ENCODE measurements around the gene DBH.
"Not testable (repeated sequence)": the region's sequence is repeated elsewhere in the genome, so short reads cannot be mapped to it uniquely, and the experiment has no call there.

DBH gene

DNA sequence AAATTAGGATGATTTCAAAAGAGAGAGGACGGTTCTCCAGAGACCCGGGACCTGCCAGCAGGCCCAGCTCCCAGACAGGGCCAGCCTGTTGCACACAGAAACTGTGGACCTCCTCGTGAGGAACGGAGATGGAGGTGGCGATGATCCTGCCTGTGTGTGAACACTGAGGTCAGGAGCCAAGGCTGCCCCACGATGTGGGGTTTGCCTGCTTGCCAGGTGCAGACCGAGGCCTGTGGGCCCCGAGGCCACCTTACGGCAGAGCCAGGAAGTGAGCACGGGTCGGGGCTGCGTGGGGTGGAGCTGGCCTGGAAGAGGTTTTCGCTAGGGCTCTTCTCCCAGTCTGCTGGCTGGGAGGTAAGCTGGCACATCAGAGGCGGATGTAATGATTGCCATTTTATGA is 31.3 kb upstream of the DBH start:
- no peak for FAIRE-seq

DNA sequence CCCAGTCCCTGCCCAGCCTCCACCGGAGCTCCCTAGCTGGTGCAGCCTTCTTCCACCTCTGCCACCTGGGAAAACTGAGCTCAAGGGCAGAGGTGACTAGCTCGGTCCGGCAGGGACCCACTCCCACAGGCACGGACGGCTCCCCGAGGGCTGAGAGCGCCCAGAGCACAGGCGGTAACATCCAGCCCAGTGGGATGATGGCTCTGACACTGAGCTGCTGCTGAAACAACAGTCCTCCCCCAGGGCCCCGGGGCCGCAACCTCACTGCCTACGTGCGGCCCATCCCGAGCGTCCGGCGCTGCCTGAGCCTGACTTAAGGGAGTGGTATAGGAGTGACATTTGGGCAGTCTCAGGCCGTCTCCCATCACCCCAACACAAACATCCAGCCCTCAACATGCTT is 30.7 kb upstream of the DBH start:
- no peak for FAIRE-seq

DNA sequence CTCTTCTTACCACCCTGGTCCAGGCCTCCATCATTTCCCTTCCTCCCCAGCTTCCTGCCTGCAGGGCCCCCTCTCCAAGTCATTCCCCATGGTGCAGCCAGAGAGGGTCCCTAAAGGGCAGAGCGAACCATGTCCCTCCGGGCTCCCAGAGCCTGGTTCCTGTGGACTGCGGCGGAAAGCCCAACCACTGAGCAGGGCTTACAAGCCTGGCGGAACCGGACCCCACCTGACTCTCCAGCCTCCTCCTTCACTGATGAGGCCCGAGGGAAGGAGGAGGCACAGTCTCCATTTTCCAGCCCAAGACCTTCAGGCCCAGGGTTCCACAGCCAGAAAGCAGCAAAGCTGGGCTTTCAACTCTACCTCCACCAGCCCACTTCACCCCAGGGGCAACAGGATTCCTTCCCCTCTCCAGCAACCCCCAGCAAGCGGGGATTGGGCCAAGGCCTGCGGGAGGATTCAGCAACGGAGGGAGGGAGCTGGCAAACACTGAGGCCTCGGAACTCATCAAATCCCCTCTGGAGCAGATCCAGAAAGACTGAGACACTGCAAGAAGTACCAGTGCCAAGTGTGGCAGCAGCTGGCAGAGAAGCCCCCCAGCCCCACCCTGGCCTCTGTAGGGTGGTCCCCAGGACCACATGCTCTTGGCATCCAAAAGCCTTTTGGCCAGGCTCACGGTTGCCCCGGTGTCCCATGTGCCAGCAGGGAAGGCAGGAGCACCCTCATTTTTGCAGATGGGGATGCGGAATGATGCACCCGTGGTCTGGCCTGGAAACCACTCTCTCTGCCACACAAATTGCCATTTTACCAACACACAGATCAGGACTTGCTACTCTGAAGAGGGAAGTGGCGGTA is 30.1 kb upstream of the DBH start:
- FAIRE-seq: no peak

DNA sequence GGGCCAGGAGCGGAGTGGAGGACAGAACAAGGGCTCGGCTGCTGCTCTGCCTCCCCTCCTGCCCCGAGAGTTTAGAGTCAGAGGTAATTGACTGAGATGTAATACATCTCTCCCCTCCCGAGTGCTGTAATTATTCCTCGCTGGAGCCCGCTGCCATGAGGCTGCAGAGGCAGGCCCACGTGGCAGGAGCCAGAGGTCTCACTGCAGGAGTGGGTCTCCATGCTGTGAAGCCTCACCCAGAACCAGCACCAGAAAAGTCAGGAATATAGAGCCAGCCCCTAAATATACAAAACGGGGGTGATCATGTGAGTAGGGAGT is 29.5 kb upstream of the DBH start:
- FAIRE-seq: no peak

DNA sequence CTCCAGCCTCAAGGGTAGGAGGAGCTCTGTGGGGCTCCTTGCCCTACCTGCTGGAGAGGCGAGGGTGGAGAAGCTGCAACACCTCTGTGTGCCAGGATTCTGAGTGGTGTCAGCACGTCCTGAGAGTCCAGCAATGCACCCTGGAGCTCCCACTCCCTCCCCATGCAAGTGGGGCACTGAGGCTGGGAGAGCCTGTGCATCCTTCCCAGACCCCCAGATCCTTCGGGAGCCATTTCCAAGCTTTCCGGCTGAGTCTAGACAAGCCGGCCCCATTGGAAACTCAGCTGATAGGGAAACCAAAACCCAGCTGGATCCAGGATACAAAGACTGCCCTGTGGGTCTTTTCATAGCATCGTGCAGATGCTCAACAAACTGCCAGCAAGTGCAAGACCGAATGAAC is 28.8 kb upstream of the DBH start:
- FAIRE-seq: no peak

DNA sequence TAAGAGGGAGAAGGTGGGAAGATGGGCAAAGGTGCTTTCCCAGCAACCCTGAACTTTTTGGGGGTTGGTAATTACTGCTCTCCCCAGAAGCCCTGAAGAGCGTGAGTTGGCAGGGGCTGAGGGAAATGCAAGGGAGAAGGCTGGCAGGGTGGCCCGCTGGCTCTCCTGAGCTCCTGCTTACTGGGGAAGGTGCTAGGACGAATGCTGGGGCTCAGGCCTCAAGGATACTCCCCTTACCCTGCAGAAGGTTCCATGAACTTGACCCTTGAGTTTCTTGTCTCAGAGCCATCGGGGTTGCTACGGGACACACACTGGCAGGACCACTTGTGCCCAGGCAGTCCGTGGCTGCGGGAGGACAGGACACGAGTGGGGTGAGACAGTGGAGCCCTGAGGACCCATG is 28.2 kb upstream of the DBH start:
- FAIRE-seq: no peak

DNA sequence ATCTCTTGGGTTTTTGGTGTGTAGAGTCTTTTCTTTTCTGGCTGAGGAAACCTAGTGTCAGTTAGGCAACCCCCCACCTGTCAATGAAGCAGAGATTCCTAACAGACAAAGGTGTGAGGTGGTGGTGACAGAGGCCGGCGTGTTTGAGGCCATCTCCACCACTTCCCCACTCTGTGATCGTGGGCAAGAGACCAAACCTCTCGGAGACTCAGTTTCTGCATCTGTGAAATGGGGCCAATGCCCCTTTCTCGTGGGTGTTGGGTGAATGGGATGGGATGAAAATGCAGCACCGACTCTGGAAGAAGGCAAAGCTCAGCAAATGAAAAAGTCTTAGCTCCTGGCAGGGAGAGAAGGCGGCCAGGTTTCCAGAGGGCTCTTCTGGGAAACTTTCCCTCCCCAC is 27.8 kb upstream of the DBH start:
- no peak for FAIRE-seq

DNA sequence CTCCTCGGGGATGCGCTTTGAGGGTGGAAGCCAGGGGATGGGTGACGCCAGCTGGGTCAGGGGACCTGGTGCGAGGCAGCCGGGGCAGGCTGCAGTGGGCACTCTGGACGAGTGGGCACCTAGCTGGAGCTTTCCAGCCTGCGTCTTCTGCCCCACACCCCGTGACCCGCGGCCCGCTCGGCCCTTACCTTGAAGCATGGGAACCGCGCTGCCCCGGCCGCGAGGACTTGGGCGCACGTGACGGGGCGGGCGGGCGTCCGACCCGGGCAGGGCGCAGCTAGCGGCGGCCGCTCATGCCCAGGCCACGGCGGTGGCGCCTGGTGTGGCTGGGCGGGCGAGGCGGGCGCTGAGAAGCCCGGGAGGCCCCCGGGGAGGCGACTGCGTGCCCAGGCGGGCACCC is 27.3 kb upstream of the DBH start:
- no peak for FAIRE-seq

DNA sequence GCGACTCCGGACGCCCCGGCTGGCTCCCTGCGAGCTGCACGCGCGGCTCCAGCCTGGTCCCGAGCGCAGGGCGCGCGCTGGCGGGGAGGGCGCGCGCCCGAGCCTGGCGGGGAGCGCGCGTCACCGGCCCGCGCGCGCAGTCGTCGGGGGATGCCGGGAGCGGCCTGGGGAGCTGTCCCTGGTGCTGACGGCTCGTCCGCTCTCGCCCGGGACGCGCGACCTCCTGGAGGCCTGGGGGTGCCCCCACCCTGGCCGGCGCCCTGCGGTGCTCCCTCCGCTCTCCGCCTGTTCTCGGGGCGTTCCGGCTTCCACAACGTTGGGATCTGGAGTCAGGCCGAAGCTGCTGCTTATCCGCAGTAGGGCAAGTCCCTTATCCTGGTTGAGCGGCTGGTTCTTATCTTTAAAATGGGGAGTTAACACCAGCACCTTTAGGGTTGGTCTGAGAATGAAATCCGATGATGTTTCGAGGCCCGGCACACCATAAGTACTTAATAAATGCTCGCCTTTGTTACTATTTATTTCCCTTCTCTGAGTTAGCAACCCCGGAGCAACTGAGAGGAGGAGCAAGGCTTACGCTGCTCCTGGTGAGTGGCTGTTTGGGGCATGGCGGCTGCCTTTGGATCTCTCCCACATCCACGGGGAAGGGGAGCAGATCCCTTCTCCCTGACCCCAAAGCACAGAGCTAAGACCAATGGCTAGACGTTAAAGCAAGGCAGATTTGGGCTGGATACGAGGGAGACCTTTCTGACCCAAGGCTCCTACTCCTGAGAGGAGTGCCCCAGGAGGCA is 26.7 kb upstream of the DBH start, which contains the start of gene FAM163B:
TSS of gene FAM163B (minus strand) at position 79 of the 788 bp plus-strand sequence. CDS start 29,166 bp downstream, outside the sequence.
- no peak for FAIRE-seq

DNA sequence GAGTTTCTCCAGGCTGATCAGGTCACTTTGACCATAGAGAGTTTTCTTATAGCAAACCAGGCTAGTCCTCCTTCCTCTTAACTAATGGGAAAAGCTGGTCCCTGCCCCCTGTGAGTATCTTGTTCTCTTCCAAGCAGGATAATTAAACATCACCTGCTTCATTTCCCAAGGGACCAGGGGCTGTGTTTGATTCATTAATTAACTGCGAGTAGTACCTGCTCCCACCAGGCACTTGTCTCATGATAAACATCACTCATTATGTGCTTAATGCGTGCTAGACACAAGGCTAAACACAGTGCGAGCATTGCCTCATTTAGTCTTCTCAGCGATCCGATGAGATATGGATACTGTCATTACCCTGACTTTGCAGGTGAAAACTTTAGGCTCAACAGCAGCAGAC is 25.3 kb upstream of the DBH start:
- no peak for FAIRE-seq

DNA sequence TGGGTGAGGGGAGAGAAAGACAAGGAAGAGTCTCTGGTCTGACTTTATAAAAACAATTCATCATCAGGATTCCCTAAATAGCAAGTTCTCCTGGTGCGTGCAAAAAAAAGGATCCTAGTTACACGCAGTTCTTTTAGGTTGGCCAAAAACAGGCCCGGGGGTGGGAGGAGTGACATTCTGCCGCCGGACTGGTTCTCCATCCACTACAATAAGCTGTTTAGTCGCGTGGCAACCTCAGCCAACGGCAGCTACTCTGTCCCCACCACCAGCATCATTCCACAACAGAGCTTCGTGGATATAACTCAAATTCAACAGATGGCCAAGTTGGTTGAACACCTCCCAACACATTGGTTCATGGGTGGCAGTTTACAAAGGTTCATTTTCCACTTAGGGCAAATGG is 24.1 kb upstream of the DBH start:
- no peak for FAIRE-seq

DNA sequence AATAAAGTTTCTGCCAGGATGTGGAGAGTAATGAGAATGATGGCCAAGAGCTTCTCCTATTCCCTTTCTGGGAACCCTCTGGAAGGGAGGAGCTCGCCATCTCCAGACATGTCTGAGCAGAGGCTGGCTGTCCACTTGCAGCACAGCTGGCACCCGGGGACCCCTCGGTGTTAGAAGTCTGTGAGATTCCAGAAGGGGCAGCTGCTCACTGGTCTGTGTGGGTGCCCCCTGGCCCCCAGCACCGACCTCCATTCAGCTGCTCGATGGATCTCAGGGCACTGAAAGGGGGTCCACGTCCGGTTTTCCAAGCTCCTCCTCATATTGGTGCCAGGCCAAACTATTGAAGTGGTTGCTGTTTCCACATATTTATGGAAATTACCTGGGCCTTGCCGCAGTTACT is 23.3 kb upstream of the DBH start:
- no peak for FAIRE-seq

DNA sequence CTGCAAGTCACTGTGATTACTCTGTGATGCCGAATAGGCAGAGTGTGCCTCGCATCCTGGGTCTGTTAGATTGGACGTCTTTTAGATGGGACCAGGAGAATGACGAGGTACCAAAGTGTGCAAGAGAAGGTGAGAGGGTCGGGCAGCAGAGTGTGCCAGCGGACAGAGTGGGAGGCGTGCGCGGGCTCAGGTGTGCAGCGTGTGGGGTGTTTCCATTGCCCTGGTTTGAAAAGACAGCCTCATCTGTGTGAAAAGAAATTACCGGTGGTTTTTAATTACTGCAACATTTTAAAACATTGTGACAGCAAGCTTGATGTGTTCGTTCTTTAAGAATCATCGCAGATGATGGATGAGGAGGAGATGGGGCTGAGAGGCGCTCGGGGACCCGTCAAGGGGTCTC is 22.7 kb upstream of the DBH start:
- FAIRE-seq: no peak

DNA sequence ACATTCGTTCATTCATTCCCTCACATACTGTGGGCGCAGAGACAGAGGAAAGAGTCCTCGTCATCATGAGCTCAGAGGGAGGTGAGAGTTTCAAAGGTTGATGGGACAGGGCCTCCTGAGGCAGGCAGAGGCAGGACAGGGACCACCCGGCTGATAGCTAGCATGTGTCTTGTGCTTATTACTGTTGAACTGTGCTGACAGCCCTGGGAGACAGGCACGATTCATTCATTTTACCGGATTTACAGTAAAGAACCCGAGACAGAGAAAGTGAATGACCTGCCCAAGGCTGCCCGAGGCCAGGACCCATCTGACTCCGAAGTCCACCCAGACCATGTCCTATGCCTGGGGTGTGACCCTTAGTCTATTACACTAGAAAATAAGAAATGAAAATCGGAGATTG is 22.1 kb upstream of the DBH start:
- FAIRE-seq: no peak

DNA sequence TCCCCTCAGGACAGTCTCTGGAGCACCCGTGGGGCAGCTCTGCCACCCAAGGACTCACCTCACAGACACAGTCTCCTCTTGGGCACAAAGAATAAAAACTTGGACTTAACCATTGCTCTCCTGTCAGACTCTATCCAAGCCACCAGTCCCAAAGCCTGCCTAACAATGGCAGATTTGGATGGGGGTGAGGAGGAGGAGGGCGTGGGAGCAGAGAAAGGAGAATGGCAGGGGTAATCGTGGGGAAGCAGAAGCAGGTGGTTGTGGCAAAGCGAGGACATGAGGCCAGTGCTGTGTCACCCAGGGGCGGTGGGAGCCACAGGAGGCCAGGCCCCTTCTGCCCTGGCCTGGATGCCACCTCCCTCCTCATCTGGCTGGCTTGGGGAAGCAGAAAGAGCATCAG is 21.5 kb upstream of the DBH start:
- FAIRE-seq: no peak

DNA sequence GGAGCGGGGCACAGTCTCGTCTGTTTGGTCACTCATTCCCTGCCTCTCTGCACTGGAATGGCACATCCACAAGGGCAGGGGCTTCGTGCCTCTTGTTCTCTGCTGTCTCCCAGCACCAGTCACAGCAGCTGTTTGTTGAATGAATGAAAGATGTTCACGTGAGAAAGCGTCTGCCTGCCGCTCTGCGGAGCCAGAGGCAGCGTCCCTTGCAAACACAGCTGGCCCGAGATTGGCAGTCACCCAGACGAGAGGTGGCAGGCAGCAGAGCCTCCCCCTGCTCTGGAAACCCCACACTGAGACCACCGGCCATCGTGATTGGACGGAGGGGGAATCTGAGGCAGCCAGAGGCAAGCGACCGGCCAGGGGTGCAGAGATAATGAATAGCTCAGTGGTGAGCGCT is 21.0 kb upstream of the DBH start:
- no peak for FAIRE-seq

DNA sequence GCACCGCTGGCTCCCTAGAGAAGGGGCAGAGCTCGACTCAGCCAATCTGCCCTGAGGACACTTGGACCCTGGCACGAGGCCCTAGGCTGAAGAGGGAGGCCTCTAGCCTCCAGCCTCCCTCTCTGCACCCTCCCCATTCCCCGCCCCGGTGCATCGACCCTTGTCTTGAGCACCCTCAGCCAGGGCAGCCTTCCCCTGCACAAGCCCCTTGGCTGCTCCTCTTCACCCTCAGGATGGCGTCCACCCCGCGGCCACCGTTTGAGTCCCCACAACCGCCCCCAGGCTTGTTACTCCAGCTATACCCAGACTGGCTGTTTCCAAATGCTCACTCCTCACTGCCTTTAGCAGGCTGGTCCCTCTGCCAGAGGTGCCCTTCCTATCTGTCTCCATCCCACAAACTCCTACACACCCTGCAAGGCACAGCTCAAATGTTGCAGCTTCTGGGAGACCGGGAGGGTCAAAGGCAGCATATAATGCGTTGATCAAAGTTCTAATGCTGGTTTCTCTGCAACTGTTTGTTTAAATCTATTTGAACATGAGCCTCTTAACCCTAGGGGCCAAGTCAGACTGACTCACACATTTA is 20.5 kb upstream of the DBH start:
- no peak for FAIRE-seq

DNA sequence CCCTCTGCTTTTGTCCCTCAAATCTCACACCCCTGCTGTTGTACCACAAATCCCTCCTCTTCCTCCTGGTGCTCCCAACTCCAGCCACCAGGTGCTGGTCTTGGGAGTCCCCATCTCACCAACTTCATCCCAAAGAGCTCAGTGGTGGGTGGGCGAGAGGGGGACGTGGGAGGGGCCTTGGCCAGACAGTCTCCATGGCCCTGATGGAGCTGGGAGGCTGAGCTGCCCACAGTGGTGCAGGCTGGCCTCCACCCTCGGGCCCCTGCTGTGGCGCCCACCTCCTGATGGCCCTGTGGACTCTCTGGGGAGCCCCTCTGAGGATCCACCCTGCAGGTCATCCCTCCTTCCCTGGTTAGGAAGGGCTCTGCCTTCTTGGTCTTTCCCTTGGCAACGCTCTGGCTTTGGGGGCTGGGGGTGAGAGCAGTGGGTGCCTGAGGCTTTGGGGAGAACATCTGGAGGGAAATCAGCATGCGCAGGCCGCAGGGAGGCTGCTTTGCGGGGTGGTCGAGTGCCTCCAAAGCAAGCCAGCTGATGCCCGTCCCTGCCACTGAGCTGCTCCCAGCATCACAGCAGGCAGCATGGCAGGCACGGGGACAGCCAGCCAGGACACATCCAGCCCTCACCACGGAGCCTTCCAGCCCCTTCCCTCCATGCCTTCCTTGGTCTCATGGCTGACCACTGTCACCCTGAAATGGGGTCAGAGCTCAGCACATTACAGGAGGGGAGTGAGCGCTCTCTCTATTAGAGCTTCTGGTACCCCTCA is 19.3 kb upstream of the DBH start:
- FAIRE-seq: no peak

DNA sequence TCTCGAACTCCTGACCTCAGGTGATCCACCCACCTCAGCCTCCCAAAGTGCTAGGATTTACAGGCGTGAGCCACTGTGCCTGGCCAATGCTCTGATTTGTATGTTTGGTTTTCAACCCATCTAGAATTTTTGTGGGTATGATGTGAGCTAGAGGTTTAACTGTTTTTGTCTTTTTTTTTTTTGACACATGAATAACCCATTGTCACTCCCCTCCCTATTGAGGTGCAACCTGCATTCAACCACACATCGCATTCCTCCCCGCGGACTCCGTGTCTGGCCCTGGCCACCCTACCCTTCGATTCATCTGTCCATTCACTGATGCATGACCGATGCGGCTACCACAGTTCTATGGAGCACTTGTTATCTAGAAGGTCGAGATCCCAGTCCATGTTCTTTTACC is 17.4 kb upstream of the DBH start:
- no peak for FAIRE-seq

DNA sequence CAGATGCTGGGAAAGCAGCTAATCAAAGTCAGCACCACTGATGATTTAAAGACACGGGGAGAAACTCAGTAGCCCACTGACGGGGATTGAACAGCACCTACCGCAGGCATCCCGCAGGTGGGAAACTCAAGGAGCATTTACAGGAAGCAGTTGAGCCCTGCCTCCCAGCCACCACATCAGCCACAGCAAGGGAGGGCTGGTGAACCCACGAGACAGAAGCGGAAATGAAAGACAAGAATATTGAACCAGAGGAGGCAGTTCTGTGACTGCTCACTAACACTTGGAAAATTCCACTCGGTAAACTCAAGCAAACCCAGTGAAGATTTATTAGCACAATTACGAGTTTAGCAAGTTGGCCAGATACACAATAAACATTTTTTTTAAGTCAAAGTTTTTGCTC is 16.4 kb upstream of the DBH start:
- no peak for FAIRE-seq

DNA sequence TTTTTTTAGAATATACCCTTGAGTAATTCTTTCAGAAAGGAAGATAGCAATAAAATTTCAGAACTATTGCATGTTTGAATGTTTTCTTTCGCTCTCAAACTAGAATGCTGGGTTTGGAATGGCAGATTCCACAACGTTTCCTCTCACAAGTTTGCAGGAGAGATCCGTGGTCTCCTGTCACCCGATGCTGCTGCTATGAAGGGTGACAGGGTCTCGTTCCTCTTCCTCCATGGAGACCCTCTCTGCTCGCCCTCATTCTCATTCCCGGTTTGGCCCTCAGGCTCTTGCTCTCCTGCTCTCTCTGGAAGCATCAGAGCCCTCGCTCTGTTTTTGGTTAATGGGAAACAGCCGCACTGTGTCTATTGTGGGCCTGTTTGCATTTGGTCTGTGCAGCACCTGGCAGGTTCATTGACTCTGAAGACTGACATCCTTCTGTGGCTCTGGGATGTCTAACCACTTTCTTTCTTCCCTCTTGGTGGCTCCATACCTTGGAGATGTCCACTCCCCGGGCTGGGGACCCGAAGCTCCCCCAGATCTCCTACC is 14.4 kb upstream of the DBH start:
- no peak for FAIRE-seq

DNA sequence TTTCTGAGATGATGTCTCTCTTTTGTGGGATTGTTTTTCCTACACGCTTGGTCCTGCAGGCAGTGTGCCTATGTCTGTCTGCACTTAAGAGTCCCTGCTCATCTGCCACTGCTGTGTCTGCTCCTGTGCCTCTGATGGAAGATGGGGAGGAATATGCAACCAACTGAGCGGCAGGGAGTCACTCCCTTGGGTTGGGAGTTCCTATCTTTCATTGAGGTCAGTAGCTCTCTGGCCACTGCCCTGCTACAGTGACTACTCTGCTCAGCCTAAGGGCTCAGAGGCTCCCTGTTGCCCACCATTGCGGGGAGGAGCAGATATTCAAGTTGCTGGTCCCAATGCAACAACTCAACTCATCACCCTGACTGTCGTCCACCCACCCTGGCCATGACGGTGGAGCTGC is 13.6 kb upstream of the DBH start:
- no peak for FAIRE-seq

DNA sequence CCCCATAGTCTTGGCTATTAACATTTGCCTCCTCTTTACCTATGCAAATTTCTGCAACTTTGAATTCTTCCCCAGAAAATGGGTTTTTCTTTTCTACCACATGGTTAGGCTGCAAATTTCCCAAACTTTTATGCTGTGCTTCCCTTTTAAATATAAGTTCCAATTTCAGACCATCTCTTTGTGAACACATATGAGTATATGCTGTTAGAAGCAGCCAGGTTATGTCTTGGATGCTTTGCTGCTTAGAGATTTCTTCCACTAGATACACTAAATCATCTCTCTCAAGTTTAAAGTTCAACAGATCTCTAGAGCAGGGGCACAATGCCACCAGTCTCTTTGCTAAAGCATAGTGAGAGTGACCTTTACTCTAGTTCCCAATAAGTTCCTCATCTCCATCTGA is 10.2 kb upstream of the DBH start:
- not testable (repeated sequence) for FAIRE-seq

Data from A204.1 (cell line).